RCC 7860 (cell line): ENCODE results near the gene CCT8L2.
"Not testable (repeated sequence)": the region's sequence is repeated elsewhere in the genome, so short reads cannot be mapped to it uniquely, and the experiment has no call there.

Experiments
- DNase-seq: peaks from one replicate; pipeline ENCODE4 v3.0.0-alpha.2; 2015; ENCODE audit warnings: low spot score
- FAIRE-seq: peaks from 2 replicates; lab custom pipeline; 2012; peaks lifted over from hg19 to GRCh38; lab: Jason Lieb, UNC

CCT8L2 gene

GRCh38 chr22:16599648-16600047 lies 7.0 kb upstream of the CCT8L2 start:
- not testable (repeated sequence) for FAIRE-seq, DNase-seq

- FAIRE-seq, DNase-seq: not testable (repeated sequence)
Observed at GRCh38 chr22:16595251-16595650, 2.6 kb upstream of the CCT8L2 start.

- DNase-seq (no peak), FAIRE-seq (no peak)
Observed at GRCh38 chr22:16594026-16594425, 1.4 kb upstream of the CCT8L2 start.

- not testable (repeated sequence) for FAIRE-seq, DNase-seq
Observed at GRCh38 chr22:16592231-16592630, 379 bp downstream of the CCT8L2 start.

GRCh38 chr22:16591136-16591535 lies 1.5 kb downstream of the CCT8L2 start:
- not testable (repeated sequence) for DNase-seq

GRCh38 chr22:16586991-16587390 lies 5.6 kb downstream of the CCT8L2 start:
- DNase-seq (no peak), FAIRE-seq (no peak)

More at GRCh38 chr22:16591136-16591535, 1.5 kb downstream of the CCT8L2 start:
- not testable (repeated sequence) for FAIRE-seq

- no peak for DNase-seq
- FAIRE-seq = no peak
Observed at GRCh38 chr22:16586170-16586569, 6.4 kb downstream of the CCT8L2 start.

- not testable (repeated sequence) for DNase-seq, FAIRE-seq
Observed at GRCh38 chr22:16580872-16581271, 11.7 kb downstream of the CCT8L2 start.

- not testable (repeated sequence) for DNase-seq, FAIRE-seq
Observed at GRCh38 chr22:16569240-16569834, 23.3 kb downstream of the CCT8L2 start.

- DNase-seq (no peak), FAIRE-seq (no peak)
Observed at GRCh38 chr22:16568425-16568758, 24.2 kb downstream of the CCT8L2 start.

GRCh38 chr22:16567617-16568424 lies 24.8 kb downstream of the CCT8L2 start:
- not testable (repeated sequence) for FAIRE-seq, DNase-seq

- not testable (repeated sequence) for DNase-seq, FAIRE-seq
Observed at GRCh38 chr22:16566421-16567151, 26.0 kb downstream of the CCT8L2 start.

- FAIRE-seq, DNase-seq: not testable (repeated sequence)
Observed at GRCh38 chr22:16565585-16566420, 26.8 kb downstream of the CCT8L2 start.

GRCh38 chr22:16564837-16565584 lies 27.6 kb downstream of the CCT8L2 start:
- FAIRE-seq, DNase-seq: not testable (repeated sequence)

GRCh38 chr22:16563555-16564520 lies 28.8 kb downstream of the CCT8L2 start:
- DNase-seq = no peak
- FAIRE-seq = no peak

- FAIRE-seq = no peak
- no peak for DNase-seq
Observed at GRCh38 chr22:16562711-16563554, 29.7 kb downstream of the CCT8L2 start.

GRCh38 chr22:16561093-16561658 lies 31.4 kb downstream of the CCT8L2 start:
- not testable (repeated sequence) for FAIRE-seq

More at GRCh38 chr22:16561093-16561658, 31.4 kb downstream of the CCT8L2 start:
- DNase-seq = not testable (repeated sequence)
